BLaER1 treated with 17β-estradiol and CSF1 and Interleukin-3, amounts not matched to agents 10 nM and 100 nM (cell line): Measurements from ENCODE around the gene MAP3K6.
A peak's percentile ranks its signal among the peaks of the same experiment; 100 is the strongest.

Experiments used
- H3K27ac ChIP-seq, 11 experiments: shearing (Covaris generic); formaldehyde crosslinking; 2 replicates each; pipeline ENCODE4 v1.8.1; 2022
- H3K27me3 ChIP-seq, 11 experiments: shearing (Covaris generic); formaldehyde crosslinking; 2 replicates each; pipeline ENCODE4 v1.8.1; 2022
- H3K36me3 ChIP-seq, 11 experiments: shearing (Covaris generic); formaldehyde crosslinking; 2 replicates each; pipeline ENCODE4 v1.8.1; 2022
- H3K4me1 ChIP-seq, 10 experiments: shearing (Covaris generic); formaldehyde crosslinking; 2 replicates each; pipeline ENCODE4 v1.8.1; 2022
- H3K4me2 ChIP-seq, 11 experiments: shearing (Covaris generic); formaldehyde crosslinking; 2 replicates each; pipeline ENCODE4 v1.8.1; 2022
- H3K4me3 ChIP-seq, 10 experiments: shearing (Covaris generic); formaldehyde crosslinking; 2 replicates each; pipeline ENCODE4 v1.8.1; 2022
- H3K9ac ChIP-seq, 11 experiments: shearing (Covaris generic); formaldehyde crosslinking; 2 replicates each; pipeline ENCODE4 v1.8.1; 2022
- H3K9me3 ChIP-seq, 11 experiments: shearing (Covaris generic); formaldehyde crosslinking; replicated peaks in 1 of 11; 2 replicates each; pipeline ENCODE4 v1.8.1; 2022
- H4K20me1 ChIP-seq, 11 experiments: shearing (Covaris generic); formaldehyde crosslinking; 2 replicates each; pipeline ENCODE4 v1.8.1; 2022
- Cebpa-rat ChIP-seq, 11 experiments: shearing (Covaris generic); IDR thresholded peaks; 2 replicates each; pipeline ENCODE4 v1.8.1; 2022

MAP3K6 gene

DNA sequence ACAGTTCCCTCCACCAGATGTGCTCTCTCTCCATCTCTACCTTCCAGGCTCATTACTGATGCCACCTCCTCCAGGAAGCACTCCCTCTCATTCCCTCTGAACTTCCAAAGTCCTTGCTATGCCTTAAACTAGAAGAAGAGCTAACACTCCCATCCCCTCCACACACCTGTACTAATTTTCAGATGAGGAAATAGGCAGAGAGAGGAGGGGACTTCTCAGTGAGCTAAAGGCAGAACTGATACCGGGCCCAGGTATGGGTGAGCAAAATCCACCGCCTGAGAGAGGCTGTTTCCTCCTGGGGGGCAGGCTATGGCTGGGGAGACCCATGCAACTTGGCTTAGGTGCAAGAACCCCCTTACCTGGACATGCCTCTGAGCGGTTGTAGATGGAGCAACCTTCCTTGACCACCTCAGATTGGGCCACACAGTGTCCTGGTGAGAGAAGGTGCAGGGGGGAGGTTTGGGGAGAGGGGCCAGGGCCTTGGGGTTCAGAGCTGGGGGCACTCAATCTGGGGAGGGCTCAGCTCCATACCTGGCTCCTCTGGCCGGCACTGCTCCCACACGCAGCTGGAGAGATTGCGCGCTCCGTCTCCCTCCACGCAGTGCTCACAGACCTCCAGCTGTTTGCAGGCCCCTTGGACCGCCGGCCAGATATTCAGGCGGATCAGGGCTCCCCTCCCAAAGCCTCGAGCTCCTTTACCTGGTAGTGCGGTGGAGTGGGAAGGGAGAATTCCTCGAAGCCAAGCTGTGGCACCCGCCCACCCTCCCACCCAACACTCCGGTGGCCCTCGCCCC is 15.4 kb upstream of the MAP3K6 start:
- H4K20me1 ChIP-seq = no peaks in the 10 kb centered on the region
- no peak overlapping the region for H3K9ac ChIP-seq
- H3K27me3 ChIP-seq = no peaks in the 10 kb centered on the region
- no peak for TF ChIP-seq Cebpa-rat (IDR thresholded peaks at IDR 0.05)
- no peaks in the 10 kb centered on the region for H3K36me3 ChIP-seq
- no peak overlapping the region for H3K4me3 ChIP-seq
- no peak overlapping the region for H3K4me2 ChIP-seq
- H3K27ac ChIP-seq = no peak overlapping the region
- H3K4me1 ChIP-seq = peaks cover 9 to 29% (median 16%) of the 10 kb centered on the region in 10 experiments; a peak in 19 of 20 replicates
- no peaks in the 10 kb centered on the region for H3K9me3 ChIP-seq

DNA sequence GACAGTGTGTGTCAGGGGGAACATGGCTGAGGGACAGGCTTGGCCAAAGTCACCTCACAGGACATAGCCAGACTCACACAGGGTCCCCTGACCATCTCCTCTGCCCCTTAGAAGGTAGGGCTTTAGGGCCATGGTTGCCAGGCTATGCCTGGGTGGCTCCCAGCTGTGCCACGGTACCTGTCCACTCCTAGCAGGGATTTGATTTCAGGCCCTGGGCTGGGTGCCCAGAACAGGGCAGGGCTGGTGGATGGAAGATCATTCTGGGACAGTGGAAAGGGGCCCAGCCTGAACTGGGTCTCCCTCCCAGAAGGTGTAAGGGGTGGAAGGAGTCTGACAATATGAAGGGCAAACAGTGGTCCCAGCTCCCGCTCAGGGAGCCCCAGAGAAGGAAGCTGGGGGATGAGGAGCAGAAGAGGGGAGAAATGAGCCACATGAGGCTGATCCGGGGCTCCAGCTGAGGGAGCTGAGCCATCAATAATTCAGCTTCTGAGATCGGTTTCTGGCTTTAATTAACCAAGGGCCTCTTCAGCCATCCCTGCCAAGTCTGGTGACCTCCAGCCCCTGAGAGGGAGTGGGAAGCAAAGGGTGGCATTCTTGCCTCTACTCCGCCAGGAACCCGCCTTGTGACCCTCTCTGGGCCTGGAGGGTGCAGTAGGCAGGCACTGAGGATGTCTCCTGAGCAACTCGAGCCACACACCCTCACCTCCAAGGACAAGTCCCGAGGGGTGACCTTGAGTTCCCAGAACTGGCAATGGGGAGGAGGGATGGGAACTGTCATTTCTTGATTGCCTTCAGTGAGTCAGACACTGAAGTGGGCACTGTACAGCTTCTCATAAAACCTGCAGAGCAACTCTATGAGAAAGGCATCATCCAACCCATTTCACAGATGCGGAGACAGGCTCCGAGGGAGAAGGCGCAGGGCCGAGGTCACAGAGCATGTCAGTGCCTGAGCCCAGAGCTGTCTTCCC is 14.3 kb upstream of the MAP3K6 start:
- peak overlapping the region in 2 of 11 experiments; percentile 30 to 36; a peak in 2 of 22 replicates for H3K4me2 ChIP-seq
- H3K27me3 ChIP-seq = no peaks in the 10 kb centered on the region
- no peaks in the 10 kb centered on the region for H4K20me1 ChIP-seq
- no peaks in the 10 kb centered on the region for H3K9me3 ChIP-seq
- no peak for TF ChIP-seq Cebpa-rat (IDR thresholded peaks at IDR 0.05)
- peaks cover 9 to 29% (median 18%) of the 10 kb centered on the region in 10 experiments; a peak in 19 of 20 replicates for H3K4me1 ChIP-seq
- no peak overlapping the region for H3K27ac ChIP-seq
- no peaks in the 10 kb centered on the region for H3K36me3 ChIP-seq
- H3K4me3 ChIP-seq = no peak overlapping the region
- no peak overlapping the region for H3K9ac ChIP-seq

DNA sequence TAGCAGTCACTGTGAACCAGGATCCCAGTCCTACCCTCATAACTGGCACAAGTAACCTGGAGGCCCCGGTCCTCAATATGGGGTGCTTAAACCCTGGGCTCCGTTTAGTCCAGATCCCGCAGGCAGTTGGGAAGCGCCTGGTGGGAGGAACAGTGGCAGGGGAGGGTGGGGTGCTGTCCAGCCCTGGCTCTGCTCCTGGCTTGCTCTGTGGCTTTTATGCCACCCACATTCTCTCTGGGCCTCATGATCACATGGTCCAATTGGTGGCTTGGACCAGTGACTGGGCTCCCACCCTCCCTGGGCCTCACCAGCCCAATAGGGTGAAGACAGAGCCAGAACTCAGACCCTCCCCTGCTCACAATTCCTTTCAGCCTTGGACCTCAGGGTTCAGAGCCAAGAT is 13.5 kb upstream of the MAP3K6 start:
- Histone ChIP-seq H3K4me3 (no peak overlapping the region), H3K9me3 (no peaks in the 10 kb centered on the region), H4K20me1 (no peaks in the 10 kb centered on the region), H3K4me1 (peaks cover 11 to 31% (median 19%) of the 10 kb centered on the region in 10 experiments; a peak in 19 of 20 replicates), H3K4me2 (peak overlapping the region in 3 of 11 experiments; percentile 5 to 36 (median 30); a peak in 5 of 22 replicates), H3K36me3 (no peaks in the 10 kb centered on the region), H3K27me3 (no peaks in the 10 kb centered on the region), H3K27ac (no peak overlapping the region), H3K9ac (no peak overlapping the region; a peak in 1 of 22 replicates)
- TF ChIP-seq Cebpa-rat (IDR thresholded peaks at IDR 0.05) = no peak

DNA sequence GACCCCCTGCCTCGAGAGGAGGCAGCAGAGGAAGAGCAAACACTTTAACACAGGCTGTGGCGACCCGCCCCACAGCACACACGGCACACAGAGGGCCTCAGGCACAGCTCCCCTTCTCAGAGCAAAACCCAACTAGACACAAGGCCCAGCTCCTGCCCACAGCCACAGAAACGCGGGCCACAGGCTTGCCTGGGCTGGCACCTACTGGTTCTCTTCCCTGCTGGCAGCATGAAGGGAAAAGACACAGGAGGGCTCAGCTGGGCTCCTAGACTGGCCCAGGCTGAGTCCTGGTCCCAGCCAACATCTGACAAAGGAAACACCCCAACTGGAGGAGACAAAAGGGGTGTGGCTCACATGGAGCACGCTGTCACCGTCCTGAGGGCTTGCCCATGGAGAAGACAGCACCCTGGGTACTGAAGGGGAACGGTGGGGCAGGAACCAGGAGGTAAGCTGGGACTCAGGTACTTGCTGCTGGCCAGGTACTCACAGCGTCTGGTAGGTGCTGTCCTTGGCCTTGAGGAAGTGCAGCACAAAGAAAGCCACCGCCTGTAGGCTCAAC is 12.9 kb upstream of the MAP3K6 start:
- no peaks in the 10 kb centered on the region for H3K9me3 ChIP-seq
- H3K27me3 ChIP-seq = no peaks in the 10 kb centered on the region
- H3K4me3 ChIP-seq = no peak overlapping the region
- no peak for TF ChIP-seq Cebpa-rat (IDR thresholded peaks at IDR 0.05)
- no peak overlapping the region for H3K27ac ChIP-seq
- H3K4me2 ChIP-seq = peak overlapping the region in 3 of 11 experiments; percentile 5 to 36 (median 30); a peak in 3 of 22 replicates
- no peaks in the 10 kb centered on the region for H4K20me1 ChIP-seq
- peak overlapping the region in 2 of 11 experiments; percentile 5 to 9; a peak in 1 of 22 replicates for H3K9ac ChIP-seq
- H3K4me1 ChIP-seq = peaks cover 15 to 36% (median 22%) of the 10 kb centered on the region in 10 experiments
- H3K36me3 ChIP-seq = no peaks in the 10 kb centered on the region

DNA sequence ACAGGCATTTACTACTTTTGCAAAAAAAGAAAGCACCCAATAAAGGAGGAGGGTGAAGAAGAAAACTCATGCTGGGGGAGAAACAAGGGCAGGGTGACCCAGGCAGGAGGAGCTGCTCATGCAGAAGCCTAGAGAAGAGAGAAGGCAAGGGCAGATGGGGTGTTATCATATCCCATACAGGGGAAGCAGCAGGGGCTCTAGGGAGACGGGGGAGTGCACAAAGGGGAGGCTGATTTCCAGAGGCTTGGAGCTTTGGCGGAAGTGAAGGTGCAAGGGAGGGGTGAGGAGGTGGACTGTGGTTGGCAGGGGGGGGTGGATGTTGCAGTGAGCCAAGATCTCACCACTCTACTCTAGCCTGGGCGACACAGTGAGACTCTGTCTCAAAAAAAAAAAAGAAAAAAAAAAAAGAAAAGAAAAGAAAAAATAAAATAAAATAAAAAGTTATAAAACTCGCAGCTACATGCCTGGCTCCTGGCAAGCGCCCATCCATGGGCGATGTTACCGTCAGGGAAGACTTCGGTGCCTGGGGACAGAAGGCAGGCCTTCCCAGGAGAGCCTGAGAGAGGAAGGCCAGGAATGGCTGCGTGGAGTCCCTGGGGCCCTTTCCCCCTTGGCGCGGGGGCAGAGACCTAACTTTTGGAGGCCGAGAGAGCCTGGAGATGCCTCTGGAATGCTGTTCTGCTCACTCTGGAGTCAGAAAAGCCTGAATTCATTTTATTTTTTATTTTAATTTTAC is 11.2 kb upstream of the MAP3K6 start:
- no peaks in the 10 kb centered on the region for H3K27me3 ChIP-seq
- H4K20me1 ChIP-seq = no peaks in the 10 kb centered on the region
- peak overlapping the region in 1 of 11 experiments; percentile 18; a peak in 2 of 22 replicates for H3K9ac ChIP-seq
- H3K4me1 ChIP-seq = peaks cover 17 to 45% (median 35%) of the 10 kb centered on the region in 10 experiments; a peak in 19 of 20 replicates
- TF ChIP-seq Cebpa-rat (IDR thresholded peaks at IDR 0.05) = no peak
- no peaks in the 10 kb centered on the region for H3K9me3 ChIP-seq
- no peaks in the 10 kb centered on the region for H3K36me3 ChIP-seq
- no peak overlapping the region for H3K4me3 ChIP-seq
- H3K4me2 ChIP-seq = peak overlapping the region in 7 of 11 experiments; percentile 17 to 62 (median 25); a peak in 13 of 22 replicates
- H3K27ac ChIP-seq = no peak overlapping the region

DNA sequence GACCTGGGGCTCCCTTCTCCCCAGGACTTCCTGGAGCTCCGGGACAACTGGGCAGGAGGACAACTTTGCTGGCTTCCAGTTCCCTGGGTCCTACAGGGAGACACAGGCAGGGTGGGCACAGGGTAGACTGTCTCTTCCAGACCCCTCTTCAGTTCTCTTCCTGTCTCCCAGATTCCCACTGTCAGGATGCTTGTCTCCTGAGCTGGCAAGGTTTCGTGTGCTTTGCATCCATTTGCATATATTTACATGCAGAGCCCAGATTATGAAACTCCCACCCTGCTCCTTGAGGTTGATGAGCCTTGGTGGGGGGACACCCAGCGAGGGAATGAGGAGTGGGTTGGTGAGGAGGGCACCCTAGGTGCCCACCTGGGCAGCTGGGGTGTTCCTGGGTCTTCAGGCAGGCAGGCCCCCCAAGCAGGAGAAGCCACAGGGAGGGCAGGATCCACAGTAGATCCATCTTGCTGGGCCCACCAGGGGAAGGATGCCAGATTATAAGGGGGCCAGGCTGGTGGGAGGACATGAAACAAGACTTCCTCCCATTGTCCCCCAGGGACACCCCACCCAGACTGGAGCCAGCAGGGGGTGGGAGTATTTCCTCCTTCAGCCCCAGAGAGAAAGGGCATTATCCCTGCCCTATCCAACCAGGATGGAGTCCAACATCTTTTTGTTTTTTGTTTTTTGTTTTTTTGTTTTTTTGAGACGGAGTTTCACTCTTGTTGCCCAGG is 7.8 kb upstream of the MAP3K6 start, which contains the start of gene FCN3:
TSS of gene FCN3 (minus strand) at position 463 of the 725 bp plus-strand sequence. CDS start at position 457, 6 bp downstream.
- Histone ChIP-seq H4K20me1 (no peaks in the 10 kb centered on the region), H3K4me1 (peaks cover 19 to 78% (median 65%) of the 10 kb centered on the region in 10 experiments), H3K36me3 (no peaks in the 10 kb centered on the region), H3K27me3 (no peaks in the 10 kb centered on the region), H3K9me3 (no peaks in the 10 kb centered on the region), H3K27ac (peak within 1 kb of the TSS in 5 of 11 experiments; percentile 3 to 59 (median 31); a peak in 7 of 22 replicates), H3K4me2 (peak within 1 kb of the TSS in 10 of 11 experiments; percentile 23 to 97 (median 78); a peak in 19 of 22 replicates), H3K4me3 (no peak within 1 kb of the TSS), H3K9ac (peak within 1 kb of the TSS in 3 of 11 experiments; percentile 3 to 46 (median 8); a peak in 3 of 22 replicates)
- TF ChIP-seq Cebpa-rat (IDR thresholded peaks at IDR 0.05) = no peak

GRCh38 chr1:27372808-27373690 is 6.3 kb upstream of the MAP3K6 start:
- Histone ChIP-seq H3K9me3 (no peaks in the 10 kb centered on the region), H3K27ac (peak overlapping the region in 3 of 11 experiments; percentile 5 to 40 (median 30); a peak in 2 of 22 replicates), H3K4me3 (no peak overlapping the region), H4K20me1 (no peaks in the 10 kb centered on the region), H3K4me2 (peak overlapping the region in 8 of 11 experiments; percentile 10 to 97 (median 52); a peak in 11 of 22 replicates), H3K36me3 (no peaks in the 10 kb centered on the region), H3K9ac (peak overlapping the region in 1 of 11 experiments; percentile 25; a peak in 1 of 22 replicates), H3K27me3 (no peaks in the 10 kb centered on the region), H3K4me1 (peaks cover 32 to 86% (median 74%) of the 10 kb centered on the region in 10 experiments)
- TF ChIP-seq Cebpa-rat (IDR thresholded peaks at IDR 0.05) = no peak
